SK-N-SH (cell line): Measurements from ENCODE around the gene TEX22.

ENCODE experiments used
- EP300 ChIP-seq, 2 experiments: IDR thresholded peaks; 2 replicates each; pipeline versions ENCODE4 v1.4.0 to v1.6.1; 2012; ENCODE audit warnings: borderline replicate concordance in 1 of 2, low read depth in 1 of 2, low read length in 1 of 2
- EZH2phosphoT487 ChIP-seq: fragments of 200-600 bp; sonication (generic); IDR thresholded peaks from 2 replicates; pipeline ENCODE4 v1.6.1; 2017; ENCODE audit warnings: low read depth, mixed run types, mild to moderate bottlenecking, antibody characterized with exemption, moderate library complexity, borderline replicate concordance
- FOXM1 ChIP-seq: IDR thresholded peaks from 2 replicates; pipeline ENCODE4 v1.4.0; 2012; ENCODE audit warnings: low read depth, mild to moderate bottlenecking
- MXI1 ChIP-seq: IDR thresholded peaks from 2 replicates; pipeline ENCODE4 v1.6.1; 2012; ENCODE audit warnings: mild to moderate bottlenecking, low read depth, low read length, improper control_type of control experiment
- POLR2AphosphoS5 ChIP-seq: IDR thresholded peaks from 2 replicates; pipeline ENCODE4 v1.6.1; 2012; ENCODE audit warnings: low read depth, low read length
- RAD21 ChIP-seq: IDR thresholded peaks from 2 replicates; pipeline ENCODE4 v1.6.1; 2012; ENCODE audit warnings: mild to moderate bottlenecking, low read length
- SMC3 ChIP-seq: IDR thresholded peaks from 2 replicates; pipeline ENCODE4 v1.6.1; 2012; ENCODE audit warnings: low read depth, low read length, improper control_type of control experiment
- TEAD4 ChIP-seq: IDR thresholded peaks from 2 replicates; pipeline ENCODE4 v1.4.0; 2012; ENCODE audit warnings: mild to moderate bottlenecking, borderline replicate concordance; ENCODE audit not compliant: insufficient read depth
- YY1 ChIP-seq: IDR thresholded peaks from 2 replicates; pipeline ENCODE4 v1.4.0; 2012; ENCODE audit warnings: low read depth, mild to moderate bottlenecking
- TF ChIP-seq, protein P1 (sequence below): fragments of 200-600 bp; sonication (generic); IDR thresholded peaks from 2 replicates; pipeline ENCODE4 v1.6.1; 2017; ENCODE audit warnings: antibody characterized with exemption, mild to moderate bottlenecking, moderate library complexity
- TF ChIP-seq, protein P2 (sequence below): fragments of 150-350 bp; IDR thresholded peaks from 2 replicates; pipeline ENCODE4 v1.6.1; 2017; ENCODE audit warnings: antibody characterized with exemption, low read length, low read depth, borderline replicate concordance
- TF ChIP-seq, protein P3 (sequence below): IDR thresholded peaks from 2 replicates; pipeline ENCODE4 v1.4.0; 2012; ENCODE audit warnings: low read depth

DNA sequence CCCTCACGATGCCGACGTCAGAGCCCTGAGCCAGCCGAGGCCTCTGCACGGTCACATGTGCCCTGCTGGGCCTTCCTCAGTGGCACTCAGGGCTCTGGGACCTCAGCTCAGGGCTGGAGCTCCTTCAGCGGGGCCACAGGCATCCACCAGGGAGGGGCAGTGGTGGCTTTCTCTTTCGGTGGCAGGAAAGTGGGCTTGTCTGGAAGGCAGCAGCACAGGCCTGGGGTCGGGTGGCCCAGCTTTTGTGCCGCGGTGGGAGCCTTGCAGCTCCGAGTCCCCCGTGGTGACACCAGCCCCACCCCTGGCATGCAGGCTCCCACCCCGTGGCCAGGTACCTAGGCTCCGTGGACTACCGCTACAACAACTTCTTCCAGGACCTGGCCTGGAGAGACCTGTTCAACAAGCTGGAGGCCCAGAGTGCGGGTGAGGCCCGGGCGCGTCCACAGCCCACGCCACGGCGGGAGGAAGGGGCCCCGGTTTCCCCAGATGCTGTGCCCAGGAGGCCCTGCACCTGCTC is 14.2 kb upstream of the TEX22 start:
- TF ChIP-seq, protein P1, sequence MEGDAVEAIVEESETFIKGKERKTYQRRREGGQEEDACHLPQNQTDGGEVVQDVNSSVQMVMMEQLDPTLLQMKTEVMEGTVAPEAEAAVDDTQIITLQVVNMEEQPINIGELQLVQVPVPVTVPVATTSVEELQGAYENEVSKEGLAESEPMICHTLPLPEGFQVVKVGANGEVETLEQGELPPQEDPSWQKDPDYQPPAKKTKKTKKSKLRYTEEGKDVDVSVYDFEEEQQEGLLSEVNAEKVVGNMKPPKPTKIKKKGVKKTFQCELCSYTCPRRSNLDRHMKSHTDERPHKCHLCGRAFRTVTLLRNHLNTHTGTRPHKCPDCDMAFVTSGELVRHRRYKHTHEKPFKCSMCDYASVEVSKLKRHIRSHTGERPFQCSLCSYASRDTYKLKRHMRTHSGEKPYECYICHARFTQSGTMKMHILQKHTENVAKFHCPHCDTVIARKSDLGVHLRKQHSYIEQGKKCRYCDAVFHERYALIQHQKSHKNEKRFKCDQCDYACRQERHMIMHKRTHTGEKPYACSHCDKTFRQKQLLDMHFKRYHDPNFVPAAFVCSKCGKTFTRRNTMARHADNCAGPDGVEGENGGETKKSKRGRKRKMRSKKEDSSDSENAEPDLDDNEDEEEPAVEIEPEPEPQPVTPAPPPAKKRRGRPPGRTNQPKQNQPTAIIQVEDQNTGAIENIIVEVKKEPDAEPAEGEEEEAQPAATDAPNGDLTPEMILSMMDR: no peak
- TF ChIP-seq YY1 (no peak), EP300 (IDR thresholded peaks at IDR 0.05; ENCODE audit: borderline replicate concordance in 1 of 2, low read depth in 1 of 2, low read length in 1 of 2) (no peak), EZH2phosphoT487 (no peak), SMC3 (no peak), RAD21 (no peak), FOXM1 (no peak), TEAD4 (no peak), POLR2AphosphoS5 (no peak), MXI1 (no peak)
- TF ChIP-seq, protein P2, sequence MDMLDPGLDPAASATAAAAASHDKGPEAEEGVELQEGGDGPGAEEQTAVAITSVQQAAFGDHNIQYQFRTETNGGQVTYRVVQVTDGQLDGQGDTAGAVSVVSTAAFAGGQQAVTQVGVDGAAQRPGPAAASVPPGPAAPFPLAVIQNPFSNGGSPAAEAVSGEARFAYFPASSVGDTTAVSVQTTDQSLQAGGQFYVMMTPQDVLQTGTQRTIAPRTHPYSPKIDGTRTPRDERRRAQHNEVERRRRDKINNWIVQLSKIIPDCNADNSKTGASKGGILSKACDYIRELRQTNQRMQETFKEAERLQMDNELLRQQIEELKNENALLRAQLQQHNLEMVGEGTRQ: no peak
- TF ChIP-seq, protein P3, sequence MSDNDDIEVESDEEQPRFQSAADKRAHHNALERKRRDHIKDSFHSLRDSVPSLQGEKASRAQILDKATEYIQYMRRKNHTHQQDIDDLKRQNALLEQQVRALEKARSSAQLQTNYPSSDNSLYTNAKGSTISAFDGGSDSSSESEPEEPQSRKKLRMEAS: no peak
